Measurements from ENCODE around the gene OR2F2.

Gene OR2F2, protein sequence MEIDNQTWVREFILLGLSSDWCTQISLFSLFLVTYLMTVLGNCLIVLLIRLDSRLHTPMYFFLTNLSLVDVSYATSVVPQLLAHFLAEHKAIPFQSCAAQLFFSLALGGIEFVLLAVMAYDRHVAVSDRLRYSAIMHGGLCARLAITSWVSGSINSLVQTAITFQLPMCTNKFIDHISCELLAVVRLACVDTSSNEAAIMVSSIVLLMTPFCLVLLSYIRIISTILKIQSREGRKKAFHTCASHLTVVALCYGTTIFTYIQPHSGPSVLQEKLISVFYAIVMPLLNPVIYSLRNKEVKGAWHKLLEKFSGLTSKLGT

DNA sequence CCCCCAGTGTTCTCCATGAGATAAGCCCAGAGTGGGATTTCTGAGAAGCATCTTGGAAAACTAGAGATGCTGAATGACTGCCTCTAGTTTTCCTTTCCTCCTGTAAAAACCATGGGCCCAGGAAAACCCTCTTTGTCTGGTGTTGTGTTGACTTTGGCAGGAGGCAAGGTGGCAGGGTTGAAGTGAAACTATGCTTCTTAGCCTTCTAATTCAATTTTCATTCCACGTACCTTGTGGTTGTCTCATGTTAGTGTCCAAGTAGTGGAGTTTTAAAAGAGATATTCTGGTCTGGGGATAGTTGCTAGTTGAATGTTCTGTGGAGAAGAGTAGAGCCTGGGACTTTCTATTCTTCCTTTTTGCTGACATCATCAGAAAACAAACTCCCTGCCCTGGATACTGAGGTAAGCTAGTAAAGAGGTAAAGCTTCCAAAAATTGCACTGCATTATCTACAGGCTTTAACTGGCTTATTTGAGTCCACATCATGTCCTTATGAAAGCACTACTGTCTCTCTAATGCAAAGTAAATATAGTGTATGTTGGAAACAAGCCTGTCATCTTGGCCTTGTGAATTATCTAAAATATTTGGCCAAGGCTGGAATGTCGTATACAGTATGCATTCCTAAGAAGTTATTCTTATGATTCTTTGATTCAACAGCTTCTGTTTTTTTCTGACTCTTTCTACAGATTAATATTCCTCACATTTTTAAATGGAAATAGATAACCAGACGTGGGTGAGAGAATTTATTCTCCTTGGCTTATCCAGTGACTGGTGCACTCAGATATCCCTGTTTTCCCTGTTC, at the start of gene OR2F2:
Gene OR2F2, plus strand, starts transcription at position 708 of the 800 bp plus-strand sequence. Its CDS starts 0 bp downstream, at position 708.
- Histone ChIP-seq H3K79me2 (no peaks in the 10 kb centered on the region), H3K27me3 (ENCODE audit: control insufficient read depth, insufficient read depth, low read length) (no peaks in the 10 kb centered on the region), H3K9ac (no peak within 1 kb of the TSS), H2AFZ (no peak within 1 kb of the TSS), H3K4me3 (ENCODE audit: low read depth, low read length) (no peak within 1 kb of the TSS), H3K36me3 (ENCODE audit: control insufficient read depth, insufficient read depth, low read length) (no peaks in the 10 kb centered on the region), H3K9me3 (ENCODE audit: control insufficient read depth, low read length) (no peaks in the 10 kb centered on the region), H3K27ac (no peak within 1 kb of the TSS), H3K4me1 (no peaks in the 10 kb centered on the region), H3K4me2 (ENCODE audit: low read length) (no peak within 1 kb of the TSS)
- TF ChIP-seq, protein P1, sequence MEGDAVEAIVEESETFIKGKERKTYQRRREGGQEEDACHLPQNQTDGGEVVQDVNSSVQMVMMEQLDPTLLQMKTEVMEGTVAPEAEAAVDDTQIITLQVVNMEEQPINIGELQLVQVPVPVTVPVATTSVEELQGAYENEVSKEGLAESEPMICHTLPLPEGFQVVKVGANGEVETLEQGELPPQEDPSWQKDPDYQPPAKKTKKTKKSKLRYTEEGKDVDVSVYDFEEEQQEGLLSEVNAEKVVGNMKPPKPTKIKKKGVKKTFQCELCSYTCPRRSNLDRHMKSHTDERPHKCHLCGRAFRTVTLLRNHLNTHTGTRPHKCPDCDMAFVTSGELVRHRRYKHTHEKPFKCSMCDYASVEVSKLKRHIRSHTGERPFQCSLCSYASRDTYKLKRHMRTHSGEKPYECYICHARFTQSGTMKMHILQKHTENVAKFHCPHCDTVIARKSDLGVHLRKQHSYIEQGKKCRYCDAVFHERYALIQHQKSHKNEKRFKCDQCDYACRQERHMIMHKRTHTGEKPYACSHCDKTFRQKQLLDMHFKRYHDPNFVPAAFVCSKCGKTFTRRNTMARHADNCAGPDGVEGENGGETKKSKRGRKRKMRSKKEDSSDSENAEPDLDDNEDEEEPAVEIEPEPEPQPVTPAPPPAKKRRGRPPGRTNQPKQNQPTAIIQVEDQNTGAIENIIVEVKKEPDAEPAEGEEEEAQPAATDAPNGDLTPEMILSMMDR (IDR thresholded peaks at IDR 0.05), result no peak

DNA sequence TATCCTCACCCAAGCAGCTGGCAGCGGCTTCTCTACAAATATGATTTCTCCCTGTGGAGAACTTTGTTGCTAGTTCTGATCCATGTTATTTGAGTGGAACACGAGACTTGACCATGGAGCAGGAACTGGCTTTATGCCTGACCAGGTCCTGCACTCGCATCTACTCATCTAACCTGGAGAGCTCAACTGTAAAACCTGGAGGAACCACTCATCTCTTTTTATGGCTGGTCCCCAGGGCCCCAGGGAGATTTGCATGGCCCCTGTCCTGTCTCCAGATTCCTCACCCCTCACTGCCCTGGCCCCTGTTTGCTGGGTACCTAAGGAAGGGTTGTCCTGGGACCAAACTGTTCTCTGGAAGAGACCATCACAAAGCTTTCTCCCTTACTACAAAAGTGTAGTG, 49.1 kb upstream of the OR2F2 start:
- Histone ChIP-seq H3K4me1 (peaks cover 3% of the 10 kb centered on the region), H3K9ac (no peak overlapping the region), H3K9me3 (ENCODE audit: control insufficient read depth, low read length) (no peaks in the 10 kb centered on the region)

DNA sequence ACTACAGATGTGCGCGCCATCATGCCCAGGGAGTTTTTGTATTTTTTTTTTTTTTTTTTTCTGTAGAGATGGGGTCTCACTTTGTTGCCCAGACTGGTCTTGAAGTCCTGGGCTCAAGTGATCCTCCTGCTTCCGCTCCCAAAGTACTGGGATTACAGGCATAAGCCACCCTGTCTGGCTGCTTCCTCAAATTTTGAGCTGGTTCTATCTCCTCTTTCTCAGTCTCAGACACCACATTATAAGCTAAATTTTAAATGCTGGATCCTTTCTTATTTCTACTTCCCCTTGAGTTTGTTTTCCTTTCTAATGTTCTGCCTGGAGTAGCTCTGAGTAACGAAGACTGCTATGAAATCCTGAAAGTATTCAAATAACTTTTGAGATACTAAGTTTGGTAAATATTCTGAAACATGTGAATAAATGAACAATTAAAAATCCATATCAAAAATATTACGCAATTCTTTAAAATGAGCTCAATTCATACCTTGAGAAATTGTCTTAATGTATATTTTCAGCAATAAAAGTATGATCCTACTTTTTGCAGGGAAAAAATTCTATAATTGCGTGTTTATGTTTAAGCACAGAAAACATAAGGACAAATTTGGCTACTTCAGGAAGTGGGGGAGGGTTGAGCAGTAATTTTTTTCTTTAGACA, 48.1 kb upstream of the OR2F2 start:
- Histone ChIP-seq H3K27me3 (ENCODE audit: control insufficient read depth, insufficient read depth, low read length) (no peaks in the 10 kb centered on the region), H3K4me1 (no peaks in the 10 kb centered on the region), H3K9ac (no peak overlapping the region), H3K9me3 (ENCODE audit: control insufficient read depth, low read length) (no peaks in the 10 kb centered on the region), H3K79me2 (peaks cover 31% of the 10 kb centered on the region), H3K4me2 (ENCODE audit: low read length) (no peak overlapping the region), H3K36me3 (ENCODE audit: control insufficient read depth, insufficient read depth, low read length) (no peaks in the 10 kb centered on the region), H3K27ac (no peak overlapping the region), H2AFZ (no peak overlapping the region), H3K4me3 (ENCODE audit: low read depth, low read length) (no peak overlapping the region)
- TF ChIP-seq, protein P1 (IDR thresholded peaks at IDR 0.05), result no peak

More for the DNA sequence above, 49.1 kb upstream of the OR2F2 start:
- peaks cover 30% of the 10 kb centered on the region for H3K79me2 ChIP-seq
- no peak overlapping the region for H3K27ac ChIP-seq
- H3K4me3 ChIP-seq (ENCODE audit: low read depth, low read length), result no peak overlapping the region
- no peak overlapping the region for H3K4me2 ChIP-seq (ENCODE audit: low read length)
- H2AFZ ChIP-seq, result no peak overlapping the region
- no peaks in the 10 kb centered on the region for H3K36me3 ChIP-seq (ENCODE audit: control insufficient read depth, insufficient read depth, low read length)
- TF ChIP-seq, protein P1 (IDR thresholded peaks at IDR 0.05), result no peak
- H3K27me3 ChIP-seq (ENCODE audit: control insufficient read depth, insufficient read depth, low read length), result no peaks in the 10 kb centered on the region

DNA sequence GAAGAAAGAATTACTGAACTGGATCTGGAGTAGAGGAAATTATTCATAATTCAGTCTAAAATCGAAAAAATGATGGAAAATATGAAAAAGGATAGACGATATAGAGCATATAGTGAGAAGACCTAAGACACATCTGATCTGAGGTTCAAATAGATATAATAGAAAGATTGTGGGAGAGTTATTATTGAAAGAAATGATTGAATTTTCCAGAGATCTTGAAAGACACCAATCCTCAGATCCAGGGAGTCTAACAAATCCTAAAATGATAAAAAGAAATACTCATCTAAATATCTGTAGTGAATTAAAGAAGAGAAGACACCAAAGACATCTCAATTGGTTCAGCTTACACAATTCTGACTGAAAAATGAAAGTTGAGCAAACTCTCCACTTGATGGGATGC, 46.0 kb upstream of the OR2F2 start:
- Histone ChIP-seq H3K27ac (no peak overlapping the region), H3K4me1 (no peaks in the 10 kb centered on the region), H3K27me3 (ENCODE audit: control insufficient read depth, insufficient read depth, low read length) (no peaks in the 10 kb centered on the region), H3K4me2 (ENCODE audit: low read length) (no peak overlapping the region), H3K4me3 (ENCODE audit: low read depth, low read length) (no peak overlapping the region), H3K79me2 (peaks cover 30% of the 10 kb centered on the region), H2AFZ (no peak overlapping the region), H3K9me3 (ENCODE audit: control insufficient read depth, low read length) (no peaks in the 10 kb centered on the region), H3K9ac (no peak overlapping the region), H3K36me3 (ENCODE audit: control insufficient read depth, insufficient read depth, low read length) (no peaks in the 10 kb centered on the region)
- TF ChIP-seq, protein P1 (IDR thresholded peaks at IDR 0.05), result no peak

All from parathyroid adenoma (tissue), 2 donors.